HG02678 (cell line): ENCODE measurements around the gene ADARB2.
"Not testable (repeated sequence)": the region's sequence is repeated elsewhere in the genome, so short reads cannot be mapped to it uniquely, and the experiment has no call there.

Experiments used
- ATAC-seq: cut with Tn5 transposase; IDR thresholded peaks from one replicate; pipeline ENCODE4 v1.9.1; 2021; ENCODE audit warnings: mild to moderate bottlenecking, moderate library complexity; ENCODE audit not compliant: unreplicated experiment

ADARB2 gene

DNA sequence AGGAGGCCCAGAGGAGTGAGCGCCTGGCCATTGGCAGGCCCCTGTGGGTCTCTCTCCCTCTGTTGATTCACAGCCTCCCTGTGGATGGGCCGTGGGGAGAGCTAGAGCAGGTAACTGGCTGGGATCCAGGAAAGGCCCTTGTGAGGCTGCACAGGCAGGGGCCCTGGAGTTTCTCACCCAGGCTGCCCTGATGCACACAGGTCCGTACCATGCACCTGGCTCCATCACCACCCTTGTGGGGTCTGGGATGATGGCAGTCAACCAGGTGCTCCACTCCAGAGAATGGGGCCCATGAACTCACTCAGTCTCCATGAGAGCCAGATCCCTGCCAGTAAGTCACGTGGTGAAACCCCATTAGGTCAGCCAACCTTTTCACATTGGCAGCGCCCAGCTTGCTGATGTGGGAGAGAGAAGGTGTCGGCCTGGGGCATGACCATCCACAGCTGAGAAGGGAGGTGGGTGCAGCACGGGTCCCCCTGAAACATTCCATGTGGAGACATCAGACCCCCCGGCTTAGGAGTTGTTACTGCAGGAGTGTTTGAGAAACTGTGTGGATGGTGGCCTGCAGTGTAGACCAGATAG lies 320.8 kb downstream of the ADARB2 start:
- ATAC-seq = no peak

GRCh38 chr10:1414893-1415292 lies 322.4 kb downstream of the ADARB2 start:
- ATAC-seq = no peak

DNA sequence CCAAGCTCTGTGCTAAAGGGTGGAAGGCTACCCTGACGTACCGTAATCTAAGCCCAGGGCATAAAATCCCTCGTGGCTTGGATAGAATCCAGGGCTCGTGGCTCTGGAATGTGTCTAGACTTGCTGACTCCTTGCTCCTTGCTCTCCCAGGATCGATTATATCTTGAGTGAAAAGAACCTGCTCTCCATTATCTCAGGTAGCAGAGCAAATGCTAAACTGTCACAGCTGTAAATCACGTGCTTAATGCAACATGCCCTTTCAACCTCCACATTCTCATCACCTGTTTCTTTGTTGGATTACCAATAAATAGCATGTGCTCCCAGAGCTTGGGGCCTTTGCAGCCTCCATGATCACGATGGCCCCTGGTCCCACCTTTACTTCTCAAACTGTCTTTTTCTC lies 323.0 kb downstream of the ADARB2 start:
- ATAC-seq = not testable (repeated sequence)

DNA sequence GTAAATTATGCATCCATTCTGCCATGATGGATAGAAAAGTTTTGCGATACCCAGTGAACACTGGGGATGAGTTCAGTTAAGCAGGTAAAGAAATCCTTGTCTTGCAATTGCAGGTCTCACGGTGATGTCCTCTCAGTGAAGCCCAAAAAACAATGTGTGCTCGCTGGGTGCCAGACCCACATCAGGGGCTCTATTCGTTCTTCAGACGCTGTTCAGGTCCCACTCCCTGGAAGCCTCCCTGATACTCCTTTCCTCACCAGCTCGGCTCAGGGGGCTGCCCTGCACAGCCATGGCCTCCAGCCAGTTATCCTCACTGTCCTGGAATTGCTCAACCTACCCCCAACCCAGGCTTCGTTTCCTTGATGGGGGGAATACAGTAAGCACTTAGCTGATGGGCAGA lies 323.5 kb downstream of the ADARB2 start:
- no peak for ATAC-seq

GRCh38 chr10:1413256-1413655 lies 324.1 kb downstream of the ADARB2 start:
- ATAC-seq = no peak

DNA sequence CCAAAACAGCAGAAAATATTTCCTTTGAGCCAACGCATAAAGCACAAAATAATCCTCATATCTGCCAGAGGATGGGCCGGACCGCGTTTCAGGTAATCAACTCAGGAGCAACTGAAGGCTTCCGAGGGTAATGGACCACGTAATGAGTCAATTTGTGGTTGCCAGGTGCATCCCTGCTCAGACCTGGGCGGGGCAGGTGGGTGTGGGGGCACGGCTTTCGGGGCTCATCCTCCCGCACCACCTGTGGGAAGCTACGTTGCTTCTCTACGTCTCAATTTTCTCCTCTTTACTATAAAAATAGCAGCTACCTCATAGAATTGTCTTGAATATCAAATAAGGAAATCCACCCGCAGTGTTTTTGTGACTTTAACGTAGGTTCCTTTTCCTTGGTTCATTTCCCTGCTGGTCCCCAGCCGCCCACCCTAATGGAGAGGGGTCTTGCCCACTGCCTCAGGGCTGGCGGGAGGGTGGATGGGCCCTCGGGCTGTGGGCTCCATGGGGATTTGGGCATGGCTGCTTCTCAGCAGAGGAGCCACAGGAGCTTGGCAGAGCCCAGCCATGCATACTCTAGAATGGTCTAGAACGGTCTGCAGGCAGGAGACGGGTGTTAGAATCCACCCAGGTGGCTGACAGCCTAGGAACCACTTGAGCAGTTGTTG lies 324.7 kb downstream of the ADARB2 start:
- no peak for ATAC-seq

GRCh38 chr10:1411956-1412355 lies 325.4 kb downstream of the ADARB2 start:
- ATAC-seq = no peak

DNA sequence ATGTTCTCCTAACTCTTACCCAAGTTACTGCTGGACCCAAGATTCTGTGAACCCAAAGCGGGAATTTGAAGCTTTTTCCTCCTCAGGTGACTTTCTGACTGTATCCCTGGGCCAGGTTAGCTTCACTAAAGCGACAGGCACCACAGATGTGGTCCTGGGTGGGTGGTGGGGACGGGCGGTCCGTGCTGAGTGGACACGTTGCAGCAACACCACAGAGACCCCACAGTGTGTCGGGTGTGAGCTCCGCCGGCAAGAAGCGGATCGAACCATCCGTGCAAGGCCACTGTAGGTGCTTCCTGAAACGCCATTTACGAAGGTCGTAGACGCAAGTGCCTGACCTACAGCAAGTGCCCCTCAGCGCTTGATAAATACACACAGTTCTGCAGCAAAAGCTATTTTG lies 325.9 kb downstream of the ADARB2 start:
- ATAC-seq = no peak

DNA sequence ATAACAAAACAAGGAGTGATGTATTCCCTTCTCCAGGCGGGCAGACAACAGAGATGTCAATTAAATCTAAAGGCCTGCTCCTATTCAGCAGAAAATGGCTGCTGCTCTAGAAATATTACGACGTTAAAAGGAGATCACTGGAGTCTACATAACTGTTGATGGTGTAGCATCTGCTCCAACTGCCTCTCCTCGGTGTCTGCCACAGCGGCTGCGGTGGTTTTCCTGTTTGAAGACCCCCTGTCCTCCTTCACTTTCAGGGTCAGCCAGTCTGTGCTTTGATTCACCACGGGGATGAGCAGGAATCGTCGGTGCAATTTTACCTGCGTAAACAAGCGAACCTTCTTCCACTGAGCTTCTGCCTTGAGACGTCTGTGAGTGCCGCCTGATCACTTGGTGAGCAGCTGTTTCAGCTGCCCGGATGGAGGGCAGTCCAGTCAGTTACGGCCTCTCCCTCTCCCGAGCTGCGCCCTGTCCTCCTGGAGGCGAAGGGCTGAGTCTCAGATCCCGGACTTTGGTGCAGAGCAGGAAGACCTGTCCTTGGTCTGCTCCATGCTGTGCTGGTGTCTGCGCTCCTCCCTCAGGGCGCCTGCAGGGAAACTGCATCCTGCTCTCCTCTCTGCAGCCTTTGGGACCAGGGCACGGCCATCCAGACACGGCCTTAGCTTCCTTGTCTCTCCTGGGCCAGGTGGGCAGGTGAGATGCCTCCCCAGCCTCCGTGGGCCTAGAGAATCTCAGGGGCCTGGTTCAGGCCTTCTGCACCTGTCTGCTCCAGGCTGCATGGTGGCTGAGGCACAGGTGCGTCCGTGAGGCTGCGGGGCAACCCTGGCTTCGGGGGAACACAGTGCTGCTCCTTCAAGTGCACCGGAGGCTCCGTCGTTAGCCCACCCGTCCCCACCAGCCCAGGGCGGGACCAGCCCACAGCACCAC lies 326.6 kb downstream of the ADARB2 start:
- no peak for ATAC-seq

DNA sequence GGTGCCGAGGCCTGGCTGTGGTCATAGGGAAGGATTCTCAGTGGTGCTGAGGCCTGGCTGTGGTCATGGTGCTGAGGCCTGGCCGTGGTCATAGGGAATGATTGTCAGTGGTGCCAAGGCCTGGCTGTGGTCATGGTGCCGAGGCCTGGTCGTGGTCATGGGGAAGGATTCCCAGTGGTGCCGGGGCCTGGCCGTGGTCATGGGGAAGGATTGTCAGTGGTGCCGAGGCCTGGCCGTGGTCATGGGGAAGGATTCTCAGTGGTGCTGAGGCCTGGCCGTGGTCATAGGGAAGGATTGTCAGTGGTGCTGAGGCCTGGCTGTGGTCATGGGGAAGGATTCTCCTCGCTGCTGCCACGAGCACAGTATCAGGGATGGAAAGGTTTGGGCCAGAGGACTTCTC lies 327.3 kb downstream of the ADARB2 start:
- no peak for ATAC-seq

DNA sequence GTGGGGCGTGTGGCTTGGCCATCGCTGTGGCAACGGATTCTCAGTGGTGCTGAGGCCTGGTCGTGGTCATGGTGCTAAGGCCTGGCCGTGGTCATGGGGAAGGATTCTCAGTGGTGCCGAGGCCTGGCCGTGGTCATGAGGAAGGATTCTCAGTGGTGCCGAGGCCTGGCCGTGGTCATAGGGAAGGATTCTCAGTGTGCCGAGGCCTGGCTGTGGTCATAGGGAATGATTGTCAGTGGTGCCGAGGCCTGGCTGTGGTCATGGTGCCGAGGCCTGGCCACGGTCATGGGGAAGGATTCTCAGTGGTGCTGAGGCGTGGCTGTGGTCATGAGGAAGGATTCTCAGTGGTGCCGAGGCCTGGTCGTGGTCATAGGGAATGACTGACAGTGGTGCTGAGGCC lies 327.9 kb downstream of the ADARB2 start:
- ATAC-seq = no peak

DNA sequence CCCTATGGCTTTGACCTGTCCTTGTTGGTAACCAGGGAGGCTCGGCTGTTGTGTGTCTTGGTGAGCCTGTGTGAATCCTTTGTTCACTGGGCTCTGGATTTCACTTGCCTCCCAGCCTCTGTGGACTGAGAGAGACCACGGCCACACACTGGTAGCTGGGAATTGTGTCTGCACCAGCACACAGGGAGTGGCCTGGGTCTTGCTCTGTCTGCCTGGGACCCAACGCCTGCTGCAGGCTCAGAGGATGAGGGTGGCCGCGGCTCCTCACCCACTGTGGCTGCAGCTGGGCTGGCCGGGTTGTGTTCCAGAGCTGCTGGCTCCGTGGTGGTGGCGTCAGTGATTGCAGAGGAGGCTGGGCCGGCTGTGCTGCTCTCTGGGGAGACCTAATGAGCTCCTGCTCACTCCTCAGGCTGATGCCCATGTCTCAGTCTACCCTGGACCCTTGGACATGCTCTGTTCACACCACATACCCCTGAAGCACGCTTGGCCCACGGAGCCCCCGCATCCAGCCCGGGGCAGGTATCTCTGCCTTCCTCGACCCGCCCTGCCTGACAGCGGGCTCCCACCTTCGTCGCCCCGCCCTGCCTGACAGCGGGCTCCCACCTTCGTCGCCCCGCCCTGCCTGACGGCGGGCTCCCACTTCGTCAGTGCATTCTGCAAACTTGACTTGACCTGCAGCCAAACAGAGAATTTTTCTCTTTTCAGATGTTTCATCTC lies 328.5 kb downstream of the ADARB2 start:
- no peak for ATAC-seq

- ATAC-seq = no peak
These were observed 330.1 kb downstream of the ADARB2 start for GRCh38 chr10:1406967-1407945.

DNA sequence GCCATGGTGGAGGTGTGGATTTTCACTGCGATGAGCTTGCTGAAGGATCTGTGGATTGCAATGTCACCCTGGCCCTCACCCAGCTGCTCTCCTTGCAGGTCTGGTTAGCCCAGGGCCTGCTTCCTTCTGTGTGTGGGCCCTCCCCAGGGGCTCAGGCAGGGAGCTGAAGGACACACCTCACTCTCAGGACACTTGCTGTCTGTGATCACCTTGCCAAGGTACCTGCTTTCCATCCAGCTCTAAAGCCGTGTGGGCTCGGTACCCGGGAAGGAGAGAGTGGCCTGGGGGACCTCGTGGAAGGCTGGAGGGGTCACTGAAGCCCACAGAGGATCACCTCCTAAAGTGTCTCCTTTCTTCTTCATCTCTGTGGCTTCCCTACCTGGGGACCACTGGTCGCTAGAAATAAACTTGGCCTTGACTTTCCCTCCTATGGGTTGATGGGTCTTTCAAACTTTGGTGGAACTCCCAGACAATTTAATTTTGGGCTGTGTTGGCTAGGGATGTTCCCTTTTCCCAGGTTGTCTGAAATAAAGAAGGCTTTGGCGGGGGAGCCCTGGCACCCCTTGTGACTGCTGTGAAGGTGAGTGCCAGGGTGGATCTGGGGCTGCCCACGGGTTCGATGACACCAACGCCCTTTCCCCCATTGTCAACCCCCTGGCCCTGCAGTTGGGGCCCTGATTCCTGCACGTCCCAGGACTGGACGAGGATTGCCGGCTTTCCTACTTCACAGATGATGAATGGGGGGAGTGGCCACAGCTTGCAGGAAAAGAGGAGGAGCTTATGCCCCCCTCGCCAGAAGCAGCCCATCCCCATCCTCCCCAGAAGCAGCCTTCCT lies 331.0 kb downstream of the ADARB2 start:
- no peak for ATAC-seq

DNA sequence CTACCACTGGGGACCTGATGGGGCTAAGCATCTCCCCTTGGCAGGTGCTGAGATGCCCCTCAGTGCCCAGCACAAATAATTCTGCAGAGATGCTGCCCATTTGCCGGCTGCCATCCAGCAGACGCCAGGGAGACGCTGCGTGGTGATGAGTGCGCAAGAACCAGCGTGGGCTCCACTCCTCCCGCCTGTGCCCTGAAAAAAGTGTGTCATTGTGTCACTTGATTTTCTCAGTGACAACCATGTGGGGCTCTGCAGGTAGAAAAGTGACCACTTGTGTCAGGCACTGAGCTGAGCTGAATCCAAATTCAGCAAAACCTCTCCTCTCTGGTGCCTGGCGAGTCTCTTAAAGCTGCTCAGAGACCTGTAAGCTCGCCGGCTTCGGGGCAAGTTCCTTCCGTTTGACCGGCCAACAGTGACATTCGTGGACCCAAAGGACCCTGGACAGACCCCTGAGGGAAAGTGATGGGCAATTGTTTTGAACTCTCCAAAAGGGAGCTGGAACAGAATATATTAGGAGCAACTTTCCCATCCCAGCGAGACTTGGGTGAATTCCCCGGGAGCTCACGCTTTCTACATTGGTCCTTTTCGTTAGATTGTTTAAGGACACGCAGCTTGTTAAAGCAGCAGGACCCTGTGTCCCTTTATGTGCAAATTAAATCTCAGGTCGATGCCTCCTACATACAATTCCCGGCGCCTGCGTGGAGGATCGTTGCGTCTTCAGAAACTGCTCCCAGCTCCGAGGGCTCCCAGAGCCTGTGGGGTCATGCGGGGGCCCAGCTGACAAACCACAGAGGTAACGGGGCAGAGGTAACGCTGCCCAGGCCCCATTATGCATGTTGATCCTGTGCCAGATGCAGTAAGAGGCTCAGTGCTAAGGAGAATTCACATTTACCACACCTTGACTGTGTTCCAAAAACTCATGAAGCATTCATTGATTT lies 332.7 kb downstream of the ADARB2 start:
- no peak for ATAC-seq

DNA sequence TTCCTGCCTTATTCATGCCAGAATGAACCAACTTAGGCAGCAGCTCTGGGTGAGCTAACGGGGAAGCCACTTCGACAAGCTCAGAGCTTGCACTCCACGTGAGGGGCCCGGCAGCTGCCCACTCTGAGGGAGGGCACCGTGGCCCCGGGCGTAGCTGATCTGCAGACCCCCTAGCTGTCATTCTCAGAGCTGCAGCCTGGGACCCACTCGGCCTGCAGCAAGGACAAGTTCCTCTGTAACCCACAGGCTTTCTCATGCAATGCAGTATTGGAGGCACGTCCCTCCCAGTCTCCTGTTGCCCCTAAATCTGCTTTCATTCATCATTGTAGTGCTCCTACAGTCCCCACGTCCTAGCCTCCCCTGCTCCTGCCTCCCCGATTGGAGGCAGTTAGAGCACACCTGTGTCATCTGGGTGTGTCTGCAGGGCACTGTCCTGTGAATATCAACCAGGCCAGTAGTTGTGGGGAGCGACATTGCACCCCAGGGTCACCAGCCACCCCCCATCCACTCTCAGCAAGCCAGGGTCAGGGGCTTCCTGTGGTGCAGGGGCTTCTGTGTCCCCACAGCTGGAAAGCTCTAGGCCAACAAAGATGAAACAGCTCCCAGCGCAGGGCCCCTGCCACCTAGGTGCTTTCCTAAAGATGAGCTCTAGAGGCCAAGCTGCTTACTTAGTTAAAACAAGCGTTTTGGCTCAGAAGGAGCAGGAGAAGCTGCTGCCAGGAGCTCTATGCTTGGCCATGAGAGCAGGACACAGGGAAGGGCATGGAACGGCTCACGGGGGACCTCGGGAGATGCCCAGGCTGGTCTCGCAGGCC lies 333.6 kb downstream of the ADARB2 start:
- no peak for ATAC-seq

- no peak for ATAC-seq
These were observed 334.4 kb downstream of the ADARB2 start for GRCh38 chr10:1402816-1403507.
